ENCODE data around the gene TOGARAM1.

Gene TOGARAM1

GRCh38 chr14:45003924-45004323, 41.9 kb downstream of the TOGARAM1 start:
- DNase-seq = no peak
- in situ Hi-C loops (cut with HindIII; ENCODE audit: low pct_ligation_motif_present, low pct_unique_long_range_greater_than_20kb, low sequenced_read_pairs) = no loop called here

GRCh38 chr14:45015133-45015532, 53.1 kb downstream of the TOGARAM1 start:
- no peak for DNase-seq
- in situ Hi-C loops (cut with HindIII; ENCODE audit: low pct_ligation_motif_present, low pct_unique_long_range_greater_than_20kb, low sequenced_read_pairs) = no loop called here

GRCh38 chr14:45028107-45028626, 66.2 kb downstream of the TOGARAM1 start:
- no peak for DNase-seq
- in situ Hi-C loops (cut with HindIII; ENCODE audit: low pct_ligation_motif_present, low pct_unique_long_range_greater_than_20kb, low sequenced_read_pairs) = no loop called here

- in situ Hi-C loops (cut with HindIII; ENCODE audit: low pct_ligation_motif_present, low pct_unique_long_range_greater_than_20kb, low sequenced_read_pairs) = no loop called here
- DNase-seq = no peak
These were observed 72.7 kb downstream of the TOGARAM1 start for GRCh38 chr14:45034730-45035129.

GRCh38 chr14:45038256-45038655, 76.3 kb downstream of the TOGARAM1 start:
- no peak for DNase-seq
- in situ Hi-C loops (cut with HindIII; ENCODE audit: low pct_ligation_motif_present, low pct_unique_long_range_greater_than_20kb, low sequenced_read_pairs) = no loop called here

GRCh38 chr14:45038865-45039264, 76.9 kb downstream of the TOGARAM1 start:
- peak; percentile 5 for DNase-seq
- in situ Hi-C loops (cut with HindIII; ENCODE audit: low pct_ligation_motif_present, low pct_unique_long_range_greater_than_20kb, low sequenced_read_pairs) = no loop called here

- in situ Hi-C loops (cut with HindIII; ENCODE audit: low pct_ligation_motif_present, low pct_unique_long_range_greater_than_20kb, low sequenced_read_pairs) = no loop called here
These were observed 77.4 kb downstream of the TOGARAM1 start for GRCh38 chr14:45039390-45039789.

GRCh38 chr14:45041641-45042040, 79.7 kb downstream of the TOGARAM1 start:
- in situ Hi-C loops (cut with HindIII; ENCODE audit: low pct_ligation_motif_present, low pct_unique_long_range_greater_than_20kb, low sequenced_read_pairs) = no loop called here
- DNase-seq = no peak

More at GRCh38 chr14:45039390-45039789, 77.4 kb downstream of the TOGARAM1 start:
- no peak for DNase-seq

- in situ Hi-C loops (cut with HindIII; ENCODE audit: low pct_ligation_motif_present, low pct_unique_long_range_greater_than_20kb, low sequenced_read_pairs) = no loop called here
- no peak for DNase-seq
These were observed 82.6 kb downstream of the TOGARAM1 start for GRCh38 chr14:45044638-45045037.

GRCh38 chr14:45048385-45048784, 86.4 kb downstream of the TOGARAM1 start:
- no peak for DNase-seq
- in situ Hi-C loops (cut with HindIII; ENCODE audit: low pct_ligation_motif_present, low pct_unique_long_range_greater_than_20kb, low sequenced_read_pairs) = no loop called here

GRCh38 chr14:45051180-45051579, 89.2 kb downstream of the TOGARAM1 start:
- in situ Hi-C loops (cut with HindIII; ENCODE audit: low pct_ligation_motif_present, low pct_unique_long_range_greater_than_20kb, low sequenced_read_pairs) = no loop called here
- DNase-seq = no peak

- no peak for DNase-seq
- in situ Hi-C loops (cut with HindIII; ENCODE audit: low pct_ligation_motif_present, low pct_unique_long_range_greater_than_20kb, low sequenced_read_pairs) = no loop called here
These were observed 89.9 kb downstream of the TOGARAM1 start for GRCh38 chr14:45051896-45052295.

GRCh38 chr14:45057349-45057748, 95.4 kb downstream of the TOGARAM1 start:
- in situ Hi-C loops (cut with HindIII; ENCODE audit: low pct_ligation_motif_present, low pct_unique_long_range_greater_than_20kb, low sequenced_read_pairs) = no loop called here
- DNase-seq = no peak

GRCh38 chr14:45057881-45058364, 95.9 kb downstream of the TOGARAM1 start:
- DNase-seq = no peak
- in situ Hi-C loops (cut with HindIII; ENCODE audit: low pct_ligation_motif_present, low pct_unique_long_range_greater_than_20kb, low sequenced_read_pairs) = no loop called here

GRCh38 chr14:45060551-45060950, 98.6 kb downstream of the TOGARAM1 start:
- in situ Hi-C loops (cut with HindIII; ENCODE audit: low pct_ligation_motif_present, low pct_unique_long_range_greater_than_20kb, low sequenced_read_pairs) = no loop called here
- DNase-seq = no peak

GRCh38 chr14:45065540-45065939, 103.5 kb downstream of the TOGARAM1 start:
- DNase-seq = no peak
- in situ Hi-C loops (cut with HindIII; ENCODE audit: low pct_ligation_motif_present, low pct_unique_long_range_greater_than_20kb, low sequenced_read_pairs) = no loop called here

GRCh38 chr14:45065956-45066355, 104.0 kb downstream of the TOGARAM1 start:
- in situ Hi-C loops (cut with HindIII; ENCODE audit: low pct_ligation_motif_present, low pct_unique_long_range_greater_than_20kb, low sequenced_read_pairs) = no loop called here
- DNase-seq = no peak

GRCh38 chr14:45066667-45067066, 104.7 kb downstream of the TOGARAM1 start:
- DNase-seq = no peak
- in situ Hi-C loops (cut with HindIII; ENCODE audit: low pct_ligation_motif_present, low pct_unique_long_range_greater_than_20kb, low sequenced_read_pairs) = no loop called here

GRCh38 chr14:45068396-45068795, 106.4 kb downstream of the TOGARAM1 start:
- DNase-seq = no peak
- in situ Hi-C loops (cut with HindIII; ENCODE audit: low pct_ligation_motif_present, low pct_unique_long_range_greater_than_20kb, low sequenced_read_pairs) = no loop called here

- in situ Hi-C loops (cut with HindIII; ENCODE audit: low pct_ligation_motif_present, low pct_unique_long_range_greater_than_20kb, low sequenced_read_pairs) = no loop called here
- no peak for DNase-seq
These were observed 108.2 kb downstream of the TOGARAM1 start for GRCh38 chr14:45070215-45070614.

GRCh38 chr14:45072126-45072525, 110.1 kb downstream of the TOGARAM1 start:
- no peak for DNase-seq
- in situ Hi-C loops (cut with HindIII; ENCODE audit: low pct_ligation_motif_present, low pct_unique_long_range_greater_than_20kb, low sequenced_read_pairs) = no loop called here
